Measurements from ENCODE around the gene SCYGR8.

SCYGR8 gene

DNA sequence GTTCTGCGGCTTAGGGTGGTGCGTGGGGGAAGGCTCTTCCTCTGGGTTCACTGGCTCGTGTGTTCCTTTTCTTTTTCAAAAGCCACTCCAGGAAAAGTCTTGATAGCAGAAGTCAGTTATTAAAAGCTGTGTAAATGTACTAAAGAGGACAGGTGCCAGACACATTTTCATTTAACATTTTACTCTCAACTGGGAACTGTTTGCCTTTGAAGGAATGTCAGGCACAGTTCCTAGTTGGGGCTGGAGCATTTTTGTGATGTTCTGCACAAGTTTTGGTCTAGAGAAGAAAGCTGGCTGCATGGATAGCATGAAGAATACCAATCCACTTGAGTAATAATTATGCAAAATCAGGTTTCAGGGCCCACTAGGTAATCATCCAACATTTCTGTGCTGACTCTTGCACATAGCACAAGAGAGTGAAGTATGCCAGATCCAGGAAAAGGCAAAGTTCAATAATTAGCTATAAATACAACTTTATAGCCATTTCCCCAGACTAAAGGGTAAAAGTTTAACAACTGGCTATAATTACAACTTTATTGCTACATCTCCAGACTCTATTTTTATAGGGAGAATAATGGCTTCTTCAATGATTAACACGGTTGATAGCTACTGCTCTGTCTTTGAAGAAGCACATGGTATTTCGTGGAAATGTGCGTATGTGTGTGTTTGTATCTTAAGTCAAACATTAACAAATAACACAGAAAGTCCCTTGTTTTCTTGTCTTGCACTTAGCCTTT is 16.2 kb downstream of the SCYGR8 start:
- no peak for DNase-seq

GRCh38 chr2:227765788-227766372 is 20.2 kb downstream of the SCYGR8 start:
- DNase-seq: no peak

- peak; percentile 72 to 74 for DNase-seq
Measured at GRCh38 chr2:227766373-227766883, 20.7 kb downstream of the SCYGR8 start.

DNA sequence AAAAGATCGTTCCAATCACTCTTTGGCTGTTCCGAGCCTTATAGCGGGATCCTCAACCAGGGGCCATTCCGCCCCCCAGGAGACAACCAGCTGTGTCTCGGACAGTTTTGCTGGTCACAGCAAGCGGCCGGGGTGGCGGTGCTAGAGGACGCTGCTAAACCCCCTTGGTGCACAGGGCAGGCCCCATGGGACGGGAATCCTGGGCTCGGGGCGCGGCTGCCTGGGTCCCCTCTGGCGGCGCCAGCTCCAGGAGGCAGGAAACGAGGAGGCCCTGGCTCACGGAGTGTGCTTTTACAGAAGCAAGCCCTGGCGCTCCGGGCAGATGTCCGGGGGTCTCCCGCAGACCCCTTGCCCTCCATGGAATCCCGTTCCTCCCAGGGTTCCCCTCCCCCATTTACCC is 22.1 kb downstream of the SCYGR8 start:
- no peak for DNase-seq

- DNase-seq: no peak
Measured at GRCh38 chr2:227772197-227772661, 26.5 kb downstream of the SCYGR8 start.

DNA sequence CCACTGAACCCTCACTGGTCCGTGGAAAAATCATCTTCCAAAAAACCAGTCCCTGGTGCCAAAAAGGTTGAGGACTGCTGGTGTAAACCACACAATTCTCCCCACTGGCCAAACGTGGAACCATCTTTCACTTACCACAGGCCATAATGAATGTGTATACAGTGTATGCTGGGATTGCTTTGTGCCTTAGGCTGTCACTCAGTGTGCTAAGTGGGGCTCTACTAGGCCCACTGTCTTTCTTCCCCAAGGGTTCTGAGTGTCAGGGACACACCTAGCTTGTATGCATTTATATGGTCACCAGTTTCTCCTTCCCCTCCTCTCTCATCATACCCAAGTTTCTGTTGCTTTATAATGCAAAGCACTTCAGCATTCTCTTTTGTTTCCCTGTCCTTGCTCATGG is 27.2 kb downstream of the SCYGR8 start:
- no peak for DNase-seq

- no peak for DNase-seq
Measured at GRCh38 chr2:227774011-227774624, 28.4 kb downstream of the SCYGR8 start.

DNA sequence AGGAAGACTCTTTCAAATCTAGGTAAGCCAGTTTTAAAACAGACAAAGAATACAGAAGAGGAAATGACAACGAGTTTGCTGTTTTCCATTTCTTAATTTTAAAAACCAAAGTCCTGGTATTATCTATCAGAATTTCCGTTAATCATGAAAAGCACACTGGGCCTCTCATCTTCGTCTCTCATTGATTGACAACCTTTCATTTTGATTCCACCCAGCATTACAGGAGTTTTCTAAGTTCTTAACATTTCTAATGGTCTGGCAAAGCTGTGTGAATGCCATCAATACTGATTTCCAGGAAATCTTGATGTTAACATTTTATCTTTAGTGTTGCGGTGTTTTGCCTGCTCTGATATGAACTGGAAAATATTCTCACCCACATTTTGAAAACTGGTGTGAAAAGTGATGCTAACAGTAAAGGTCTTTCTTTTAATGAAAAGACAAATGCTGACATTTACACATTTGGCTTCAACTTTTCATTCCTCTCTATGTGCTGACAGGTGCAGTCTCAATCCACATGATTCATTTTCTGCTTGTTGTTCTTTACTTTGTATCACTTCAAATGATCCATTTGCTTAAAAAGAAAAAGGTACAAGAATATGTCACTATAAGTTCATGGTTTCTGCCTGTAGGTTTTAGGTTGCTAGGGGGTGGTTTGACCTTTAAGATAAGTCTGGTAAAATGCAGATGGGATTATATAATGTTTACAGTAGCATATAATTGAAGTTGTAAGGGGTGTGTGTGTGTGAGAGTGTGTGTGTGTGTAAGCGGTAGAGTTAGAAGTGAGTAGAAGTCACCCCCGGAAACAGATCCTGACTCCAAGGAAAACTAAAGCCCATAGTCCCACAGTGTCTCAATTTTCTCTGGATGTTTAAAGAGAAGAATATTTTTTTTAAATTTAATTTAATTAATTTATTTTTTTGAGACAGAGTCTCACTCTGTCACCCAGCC is 29.5 kb downstream of the SCYGR8 start:
- no peak for DNase-seq

GRCh38 chr2:227780981-227781615 is 35.4 kb downstream of the SCYGR8 start:
- no peak for DNase-seq

DNA sequence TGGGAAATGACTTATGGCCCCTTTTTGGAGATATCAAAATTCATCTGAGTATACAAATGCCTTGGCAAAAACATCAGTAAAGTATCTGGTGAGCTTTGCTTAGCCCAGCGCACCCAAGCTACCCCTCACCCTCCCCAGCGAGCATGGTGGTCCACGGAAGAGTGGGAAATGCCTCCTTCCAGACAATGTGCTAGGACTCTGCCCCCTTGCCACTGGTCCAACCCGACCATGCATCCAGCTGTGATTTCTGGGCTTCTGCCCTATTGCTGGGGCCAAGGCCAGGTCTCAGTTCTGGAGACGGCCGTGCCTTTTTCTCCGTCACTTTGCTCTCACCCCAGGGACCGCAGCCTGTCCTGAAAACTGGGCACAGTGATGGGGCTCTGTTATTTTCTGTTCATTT is 36.1 kb downstream of the SCYGR8 start:
- DNase-seq: no peak

- no peak for DNase-seq
Measured at GRCh38 chr2:227782804-227783203, 37.1 kb downstream of the SCYGR8 start.

DNA sequence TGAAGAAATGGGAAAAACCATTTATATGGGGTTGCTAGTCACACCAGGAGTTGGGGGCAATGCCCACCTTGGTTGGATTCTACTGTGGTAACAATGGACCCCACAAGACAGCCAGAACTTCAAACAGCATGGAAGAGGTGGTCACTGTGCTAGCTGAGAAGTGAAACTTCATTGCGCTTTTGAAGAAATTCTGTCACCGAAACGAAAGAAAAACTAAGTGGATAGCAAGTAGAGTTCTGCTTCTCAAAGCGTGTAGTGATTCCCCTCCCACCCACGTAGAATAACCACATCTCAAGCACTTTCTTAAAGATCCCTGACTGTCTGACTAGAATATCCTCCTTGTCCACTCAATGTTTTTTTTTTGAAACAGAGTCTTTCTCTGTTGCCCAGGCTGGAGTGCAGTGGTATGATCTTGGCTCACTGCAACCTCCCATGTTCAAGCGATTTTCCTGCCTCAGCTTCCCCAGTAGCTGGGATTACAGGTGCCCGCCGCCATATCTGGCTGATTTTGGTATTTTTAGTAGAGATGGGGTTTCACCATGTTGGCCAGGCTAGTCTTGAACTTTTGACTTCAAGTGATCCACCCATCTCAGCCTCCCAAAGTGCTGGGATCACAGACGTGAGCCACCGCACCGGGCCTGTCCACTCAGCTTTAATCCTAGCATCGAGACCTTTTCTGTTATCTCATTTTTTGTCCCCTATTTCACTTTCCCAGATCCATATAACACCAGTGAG is 37.9 kb downstream of the SCYGR8 start:
- no peak for DNase-seq

- no peak for DNase-seq
Measured at GRCh38 chr2:227785293-227785692, 39.6 kb downstream of the SCYGR8 start.

DNA sequence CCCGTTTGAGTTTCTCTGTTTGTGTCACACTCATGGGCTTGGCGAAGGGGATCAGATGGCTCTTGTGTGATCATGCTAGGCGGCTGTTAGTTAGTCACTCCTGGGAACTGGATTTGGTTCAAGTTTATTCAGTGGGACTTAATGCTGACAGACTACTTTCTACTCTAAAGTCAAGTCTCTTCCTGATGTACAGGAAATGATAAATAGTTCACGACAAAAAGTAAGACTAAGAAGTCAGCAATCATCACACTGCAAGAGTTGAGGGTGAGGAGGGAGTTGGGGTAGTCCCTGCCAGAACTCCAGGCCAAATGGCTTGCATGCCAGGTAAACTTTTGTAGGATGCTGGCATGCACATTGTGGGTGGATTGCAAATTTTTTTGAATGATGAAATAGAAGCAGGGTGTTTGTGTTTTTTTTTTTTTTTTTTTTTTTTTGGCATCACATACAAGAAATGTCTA is 42.9 kb downstream of the SCYGR8 start:
- no peak for DNase-seq

DNA sequence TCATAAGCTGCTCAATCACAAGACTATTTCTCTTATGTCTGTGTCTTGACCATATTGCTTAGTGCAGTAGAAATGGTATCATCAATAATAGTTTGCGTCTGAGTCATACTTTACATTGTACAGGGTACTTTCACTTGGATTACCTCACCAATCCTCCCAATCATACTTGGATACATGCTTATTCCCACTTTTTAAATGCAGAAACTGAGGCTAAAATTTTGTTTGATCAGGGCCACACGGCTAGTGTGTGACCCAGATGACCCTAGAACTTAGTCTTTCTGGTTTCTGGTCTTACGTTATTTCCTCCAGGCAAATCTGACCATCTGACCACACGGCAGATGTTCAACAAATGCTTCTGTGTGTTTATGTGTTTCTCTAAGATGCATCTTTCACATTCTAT is 44.1 kb downstream of the SCYGR8 start:
- DNase-seq: no peak

GRCh38 chr2:227793148-227793712 is 47.5 kb downstream of the SCYGR8 start:
- DNase-seq: no peak

All from stimulated activated CD4-positive, alpha-beta T cell treated with anti-CD3 and anti-CD28 coated beads, Interleukin-2, amount 100 ng/mL, for 24 hours (primary cell).